Pancreas (tissue), 10 donors: ENCODE results near the gene SHKBP1. TPM values are rescaled to one million over a fixed set of nuclear protein-coding genes. Genes with fewer than 3 reads are reported as not detected.
"Not testable (repeated sequence)": the region's sequence is repeated elsewhere in the genome, so short reads cannot be mapped to it uniquely, and the experiment has no call there.

ENCODE experiments used
- ATAC-seq, 4 donors: fragments of 200-7000 bp; cut with Tn5 transposase; one replicate each; pipeline versions ENCODE4 v1.8.0 to v1.9.1; 2020; ENCODE audit warnings: mild to moderate bottlenecking in 4 of 4, moderate library complexity in 4 of 4
- DNase-seq, 6 donors: peaks; one replicate each; pipeline ENCODE4 v3.0.0-alpha.2; 2020
- FAIRE-seq: peaks from 2 replicates; lab custom pipeline; 2012; peaks lifted over from hg19 to GRCh38; lab: Jason Lieb, UNC
- H3K27ac ChIP-seq, 4 donors: fragments of 200-600 bp; sonication (generic); 1 replicate in 3 of 4; 2 replicates in 1 of 4; pipeline versions ENCODE4 v1.5.0 to v1.8.0; 2020
- H3K27me3 ChIP-seq, 4 donors: fragments of 200-600 bp; one replicate each; pipeline ENCODE4 v1.8.0; 2021
- H3K36me3 ChIP-seq, 3 donors: fragments of 200-600 bp; sonication (generic) in 1 of 3; one replicate each; pipeline versions ENCODE4 v1.5.0 to v1.8.0; 2020 to 2021
- H3K4me1 ChIP-seq, 3 donors: fragments of 200-600 bp; one replicate each; pipeline ENCODE4 v1.8.0; 2021
- H3K4me3 ChIP-seq, 4 donors: fragments of 200-600 bp; sonication (generic) in 2 of 4; one replicate each; pipeline versions ENCODE4 v1.5.0 to v1.8.0; 2020 to 2021
- H3K9me3 ChIP-seq, 4 donors: fragments of 200-600 bp; one replicate each; pipeline ENCODE4 v1.8.0; 2021
- CTCF ChIP-seq, 4 donors: fragments of 200-600 bp; sonication (generic) in 3 of 4; IDR thresholded peaks; one replicate each; pipeline versions ENCODE4 v1.5.0 to v1.8.0; 2021; ENCODE audit warnings: antibody characterized with exemption in 4 of 4
- WGBS, 2 donors: extraction: QIAGEN DNeasy Blood & Tissue Kit; methylation state at CpG; one replicate each; pipeline ENCODE4 v1.1.7; 2013; 5-methylcytosine and 5-hydroxymethylcytosine counted together
- intact Hi-C, 3 donors: fragments of 100-400 bp; cut with DNase I; formaldehyde crosslinking; loops; one replicate each; pipeline versions ENCODE4 v1.11.1 to v1.14.2; 2022
- polyA plus RNA-seq, 2 donors: library from polyadenylated mRNA; stranded (reverse); fragments of 200-250 nt; gene quantifications; one replicate each; pipeline ENCODE4 v1.2.3, GENCODE V29; 2013
- total RNA-seq, 6 donors: library from RNA; stranded (reverse); fragmentation: NEBNext Ultra II Directional in 4 of 6; extraction: Animal tissue kit (Norgen Biotek cat#: 25700) in 4 of 6; gene quantifications; one replicate each; pipeline versions ENCODE4 v1.2.1 to v1.2.4, GENCODE V29; 2021 to 2023
- donor health status: healthy with polysubstance abuse.
- donor health status: DM: no; HTN: no; CAD: no; lungs with moderate emphysema.
- donor health status: DM: no; HTN: no; CAD: no.
- donor health status: control.
- donor health status: control.
- donor health status: Bipolar disorder and iron deficiency.
- donor health status: DM: yes; HTN: yes; CAD: no.
- donor health status: DM: no; HTN: no; CAD: no.
- donor health status: DM: no; HTN: no; CAD: no.
- donor health status: DM: yes; HTN: yes; CAD: no.

The SHKBP1 gene
- total and polyA plus RNA-seq, 8 donors: 18.2 to 86.2 (median 23.8) TPM

- Histone ChIP-seq H3K4me3 (no peak overlapping the region), H3K27me3 (no peaks in the 10 kb centered on the region), H3K27ac (no peak overlapping the region), H3K36me3 (no peaks in the 10 kb centered on the region), H3K4me1 (peaks cover 0 to 4% (median 0%) of the 10 kb centered on the region in 3 donors), H3K9me3 (no peaks in the 10 kb centered on the region)
- no peak for TF ChIP-seq CTCF (IDR thresholded peaks at IDR 0.05)
- FAIRE-seq (no peak), ATAC-seq (peak; percentile 86 to 94 (median 90)), DNase-seq (peak; percentile 70 to 93 (median 86))
- 24 to 25% methylated on average over 6 of the region's 6 CpGs for whole genome bisulfite sequencing, 2 donors
- intact Hi-C loops: no loop called here
Measured at GRCh38 chr19:40542202-40542859, 34.3 kb upstream of the SHKBP1 start.

- no peaks in the 10 kb centered on the region for H3K36me3 ChIP-seq
- intact Hi-C loops: no loop called here
- no peak overlapping the region for H3K27ac ChIP-seq
- DNase-seq: no peak
- ATAC-seq: no peak
- peaks cover 0 to 4% (median 0%) of the 10 kb centered on the region in 3 donors for H3K4me1 ChIP-seq
- H3K27me3 ChIP-seq: no peaks in the 10 kb centered on the region
- 94% methylated on average over 6 of the region's 6 CpGs for WGBS, 2 donors
- no peaks in the 10 kb centered on the region for H3K9me3 ChIP-seq
- no peak for TF ChIP-seq CTCF (IDR thresholded peaks at IDR 0.05)
- no peak for FAIRE-seq
- no peak overlapping the region for H3K4me3 ChIP-seq
Measured at GRCh38 chr19:40543029-40543597, 33.6 kb upstream of the SHKBP1 start.

GRCh38 chr19:40546153-40546841 lies 30.4 kb upstream of the SHKBP1 start:
- H3K36me3 ChIP-seq, ATAC-seq, FAIRE-seq, H3K4me1 ChIP-seq, H3K27ac ChIP-seq, H3K27me3 ChIP-seq, intact Hi-C loops, H3K9me3 ChIP-seq, H3K4me3 ChIP-seq, DNase-seq: not testable (repeated sequence)
- WGBS, 2 donors: 76 to 83% methylated on average over 3 of the region's 3 CpGs

- H3K4me3 ChIP-seq, FAIRE-seq, H3K27ac ChIP-seq, H3K36me3 ChIP-seq, H3K27me3 ChIP-seq, ATAC-seq, intact Hi-C loops, H3K4me1 ChIP-seq, DNase-seq, H3K9me3 ChIP-seq: not testable (repeated sequence)
- WGBS, 2 donors: 70 to 72% methylated on average over 4 of the region's 4 CpGs
Measured at GRCh38 chr19:40547190-40547589, 29.5 kb upstream of the SHKBP1 start.

GRCh38 chr19:40547836-40548235 lies 28.8 kb upstream of the SHKBP1 start:
- no peak for FAIRE-seq

More at GRCh38 chr19:40547836-40548235, 28.8 kb upstream of the SHKBP1 start:
- Histone ChIP-seq H3K36me3 (no peaks in the 10 kb centered on the region), H3K4me3 (no peak overlapping the region), H3K9me3 (no peaks in the 10 kb centered on the region), H3K4me1 (no peaks in the 10 kb centered on the region), H3K27me3 (no peaks in the 10 kb centered on the region), H3K27ac (no peak overlapping the region)
- TF ChIP-seq CTCF (IDR thresholded peaks at IDR 0.05): no peak
- intact Hi-C loops: no loop called here
- DNase-seq: no peak
- ATAC-seq: no peak
- WGBS, 2 donors: 51 to 65% methylated on average over 1 of the region's 1 CpG
